ENCODE data around the gene XCR1.

Gene XCR1

GRCh38 chr3:46027736-46028397 is 584 bp upstream of the XCR1 start:
- ChIA-PET CTCF (interaction anchor here (0.6 kb wide), 1 partner anchor 9 kb away, joined by 3 read pairs; no protein-coding TSS in a partner anchor), POLR2A (no interaction called here)
- H3K4me3 ChIP-seq (ENCODE audit: low read depth, low read length), result no peak overlapping the region
- TF ChIP-seq ZNF311 (tag by site-specific recombination; IDR thresholded peaks at IDR 0.05; ENCODE audit: borderline replicate concordance) (no peak), ZBTB49 (tag by site-specific recombination; IDR thresholded peaks at IDR 0.05; ENCODE audit: low read depth) (no peak), SETDB1 (IDR thresholded peaks at IDR 0.05; ENCODE audit: insufficient read length, low read length) (peak; percentile 79), ZNF140 (tag by site-specific recombination; IDR thresholded peaks at IDR 0.05) (no peak), ZNF521 (tag by site-specific recombination; IDR thresholded peaks at IDR 0.05) (no peak), ZNF174 (tag by site-specific recombination; IDR thresholded peaks at IDR 0.05) (no peak), ZNF621 (tag by site-specific recombination; IDR thresholded peaks at IDR 0.05) (no peak), ZNF121 (tag by site-specific recombination; IDR thresholded peaks at IDR 0.05) (no peak), ZFP3 (tag by site-specific recombination; IDR thresholded peaks at IDR 0.05; ENCODE audit: low read depth) (no peak)
- no peak overlapping the region for H3K27ac ChIP-seq (ENCODE audit: extremely low read depth, low read depth, low read length)
- no peaks in the 10 kb centered on the region for H3K36me3 ChIP-seq (ENCODE audit: control insufficient read depth in 2 of 2, insufficient read depth in 1 of 2, low read length in 2 of 2)
- H3K4me1 ChIP-seq (ENCODE audit: control insufficient read depth, insufficient read depth, low read length), result no peaks in the 10 kb centered on the region
- H3K9me3 ChIP-seq (ENCODE audit: control insufficient read depth, insufficient read depth, low read depth, low read length), result no peaks in the 10 kb centered on the region

GRCh38 chr3:46025139-46025538 is 2.1 kb downstream of the XCR1 start:
- no peak overlapping the region for H3K27ac ChIP-seq (ENCODE audit: extremely low read depth, low read depth, low read length)
- POLR2A ChIA-PET, result no interaction called here
- TF ChIP-seq ZNF501 (tag by site-specific recombination; IDR thresholded peaks at IDR 0.05) (no peak), ZNF692 (tag by site-specific recombination; IDR thresholded peaks at IDR 0.05) (no peak), ZSCAN23 (tag by site-specific recombination; IDR thresholded peaks at IDR 0.05) (no peak)
- H3K36me3 ChIP-seq (ENCODE audit: control insufficient read depth in 2 of 2, insufficient read depth in 1 of 2, low read length in 2 of 2), result no peaks in the 10 kb centered on the region
- no peak overlapping the region for H3K4me3 ChIP-seq (ENCODE audit: low read depth, low read length)
- CTCF ChIA-PET, result no interaction called here
- no peaks in the 10 kb centered on the region for H3K9me3 ChIP-seq (ENCODE audit: control insufficient read depth, insufficient read depth, low read depth, low read length)
- no peaks in the 10 kb centered on the region for H3K4me1 ChIP-seq (ENCODE audit: control insufficient read depth, insufficient read depth, low read length)

GRCh38 chr3:46024131-46024530 is 3.2 kb downstream of the XCR1 start:
- Histone ChIP-seq H3K4me1 (ENCODE audit: control insufficient read depth, insufficient read depth, low read length) (no peaks in the 10 kb centered on the region), H3K36me3 (ENCODE audit: control insufficient read depth in 2 of 2, insufficient read depth in 1 of 2, low read length in 2 of 2) (no peaks in the 10 kb centered on the region), H3K9me3 (ENCODE audit: control insufficient read depth, insufficient read depth, low read depth, low read length) (no peaks in the 10 kb centered on the region), H3K27ac (ENCODE audit: extremely low read depth, low read depth, low read length) (no peak overlapping the region), H3K4me3 (ENCODE audit: low read depth, low read length) (no peak overlapping the region)
- no peak for TF ChIP-seq ZFHX2 (tag by site-specific recombination; conservative IDR thresholded peaks at IDR 0.05)
- no peak for TF ChIP-seq GLI2 (tag by site-specific recombination; IDR thresholded peaks at IDR 0.05; ENCODE audit: borderline replicate concordance, low read depth)
- no peak for TF ChIP-seq ZNF777 (tag by site-specific recombination; IDR thresholded peaks at IDR 0.05; ENCODE audit: borderline replicate concordance)
- TF ChIP-seq ZNF707 (tag by site-specific recombination; IDR thresholded peaks at IDR 0.05), result no peak
- ChIA-PET CTCF (no interaction called here), POLR2A (no interaction called here)

Measured in HEK293 (cell line).